ENCODE measurements around the gene FARP1.

Gene FARP1

GRCh38 chr13:98447130-98447529, 304.2 kb downstream of the FARP1 start:
- DNase-seq (ENCODE audit: low read depth), result no peak
- no peak for TF ChIP-seq CTCF (IDR thresholded peaks at IDR 0.05; ENCODE audit: control insufficient read depth, extremely low read depth, insufficient read depth)
- H3K4me3 ChIP-seq (ENCODE audit: low read depth, low read length), result no peak overlapping the region

GRCh38 chr13:98447881-98448641, 305.2 kb downstream of the FARP1 start:
- H3K4me3 ChIP-seq (ENCODE audit: low read depth, low read length), result no peak overlapping the region
- peak; percentile 71 for TF ChIP-seq CTCF (IDR thresholded peaks at IDR 0.05; ENCODE audit: control insufficient read depth, extremely low read depth, insufficient read depth)
- no peak for DNase-seq (ENCODE audit: low read depth)

GRCh38 chr13:98448642-98448928, 305.7 kb downstream of the FARP1 start:
- no peak overlapping the region for H3K4me3 ChIP-seq (ENCODE audit: low read depth, low read length)
- no peak for TF ChIP-seq CTCF (IDR thresholded peaks at IDR 0.05; ENCODE audit: control insufficient read depth, extremely low read depth, insufficient read depth)
- no peak for DNase-seq (ENCODE audit: low read depth)

GRCh38 chr13:98449273-98449672, 306.4 kb downstream of the FARP1 start:
- H3K4me3 ChIP-seq (ENCODE audit: low read depth, low read length), result no peak overlapping the region
- DNase-seq (ENCODE audit: low read depth), result no peak
- TF ChIP-seq CTCF (IDR thresholded peaks at IDR 0.05; ENCODE audit: control insufficient read depth, extremely low read depth, insufficient read depth), result no peak

- H3K4me3 ChIP-seq (ENCODE audit: low read depth, low read length), result no peak overlapping the region
- no peak for DNase-seq (ENCODE audit: low read depth)
- TF ChIP-seq CTCF (IDR thresholded peaks at IDR 0.05; ENCODE audit: control insufficient read depth, extremely low read depth, insufficient read depth), result no peak
Observed at GRCh38 chr13:98450026-98450425, 307.1 kb downstream of the FARP1 start.

GRCh38 chr13:98450539-98451111, 307.7 kb downstream of the FARP1 start:
- no peak for DNase-seq (ENCODE audit: low read depth)
- TF ChIP-seq CTCF (IDR thresholded peaks at IDR 0.05; ENCODE audit: control insufficient read depth, extremely low read depth, insufficient read depth), result no peak
- no peak overlapping the region for H3K4me3 ChIP-seq (ENCODE audit: low read depth, low read length)

Data from LNCaP clone FGC (cell line).